HEK293 (cell line): ENCODE results near the gene BLOC1S1.

ENCODE experiments used
- CTCF ChIP-seq: fragments of 450-650 bp; formaldehyde crosslinking; IDR thresholded peaks from 2 replicates; pipeline ENCODE4 v1.5.1; 2016; ENCODE audit warnings: missing biosample characterization, missing genetic modification characterization
- HOXA7 ChIP-seq: sonication (generic); formaldehyde crosslinking; IDR thresholded peaks from 2 replicates; pipeline ENCODE4 v1.8.1; 2022; ENCODE audit warnings: missing genetic modification reagents, borderline replicate concordance
- PRDM4 ChIP-seq: fragments of 450-650 bp; formaldehyde crosslinking; IDR thresholded peaks from 2 replicates; pipeline ENCODE4 v1.5.1; 2017; ENCODE audit warnings: missing biosample characterization, missing genetic modification characterization
- TRIM28 ChIP-seq: IDR thresholded peaks from 2 replicates; pipeline ENCODE4 v1.6.1; 2011; ENCODE audit warnings: low read length, control low read depth, borderline replicate concordance
- YY1 ChIP-seq: fragments of 450-650 bp; formaldehyde crosslinking; IDR thresholded peaks from 2 replicates; pipeline ENCODE4 v1.5.1; 2018; ENCODE audit warnings: missing biosample characterization, missing genetic modification characterization
- ZBTB49 ChIP-seq: fragments of 450-650 bp; formaldehyde crosslinking; IDR thresholded peaks from 2 replicates; pipeline ENCODE4 v1.5.1; 2016; ENCODE audit warnings: missing biosample characterization, missing genetic modification characterization, low read depth
- ZNF248 ChIP-seq: fragments of 450-650 bp; formaldehyde crosslinking; IDR thresholded peaks from 2 replicates; pipeline ENCODE4 v1.5.1; 2017; ENCODE audit warnings: missing biosample characterization, missing genetic modification characterization
- ZNF560 ChIP-seq: fragments of 450-650 bp; formaldehyde crosslinking; IDR thresholded peaks from 2 replicates; pipeline ENCODE4 v1.5.1; 2017; ENCODE audit warnings: missing biosample characterization, missing genetic modification characterization, borderline replicate concordance

GRCh38 chr12:55715833-55716581 is at the start of gene BLOC1S1:
- TF ChIP-seq YY1: peak; percentile 77
- TF ChIP-seq PRDM4 (tag by site-specific recombination): peak; percentile 69
- peak; percentile 34; the same call in 1 of the 2 replicates for TF ChIP-seq CTCF (tag by site-specific recombination)
- no peak for TF ChIP-seq TRIM28
- TF ChIP-seq ZNF560 (tag by site-specific recombination): no peak
- no peak for TF ChIP-seq ZNF248 (tag by site-specific recombination)
- no peak for TF ChIP-seq HOXA7 (CRISPR knock-in tag)
- TF ChIP-seq ZBTB49: no peak
